Right atrium auricular region (tissue), 2 donors: ENCODE data around the gene UAP1L1. TPM values are rescaled to one million over a fixed set of nuclear protein-coding genes. Genes with fewer than 3 reads are reported as not detected.

ENCODE experiments used
- DNase-seq: peaks from one replicate; pipeline ENCODE4 v3.0.0-alpha.2; 2019; ENCODE audit warnings: low spot score
- H3K27ac ChIP-seq, 2 donors: fragments of 200-600 bp; sonication (generic); 1 replicate in 1 of 2; 2 replicates in 1 of 2; pipeline ENCODE4 v1.5.1; 2016 to 2019
- H3K27me3 ChIP-seq, 2 donors: fragments of 200-600 bp; sonication (generic); one replicate each; pipeline versions ENCODE4 v1.5.1 to v1.6.0; 2017 to 2019
- H3K36me3 ChIP-seq: fragments of 200-600 bp; sonication (generic); one replicate; pipeline ENCODE4 v1.5.1; 2016
- H3K4me1 ChIP-seq, 2 donors: fragments of 200-600 bp; sonication (generic); one replicate each; pipeline versions ENCODE4 v1.5.1 to v1.6.0; 2017 to 2019
- H3K4me3 ChIP-seq, 2 donors: fragments of 200-600 bp; sonication (generic); 1 replicate in 1 of 2; 2 replicates in 1 of 2; pipeline ENCODE4 v1.5.1; 2017 to 2019; ENCODE audit warnings: mild to moderate bottlenecking in 1 of 2, moderate library complexity in 1 of 2
- H3K9me3 ChIP-seq, 2 donors: fragments of 200-600 bp; sonication (generic); one replicate each; pipeline ENCODE4 v1.5.1; 2019
- CTCF ChIP-seq, 2 donors: fragments of 200-600 bp; sonication (generic); IDR thresholded peaks; one replicate each; pipeline ENCODE4 v1.5.1; 2019; ENCODE audit warnings: antibody characterized with exemption in 2 of 2
- total RNA-seq, 2 donors: library from RNA; depleted of rRNA; stranded (reverse); fragments of >200 nt; gene quantifications; one replicate each; pipeline ENCODE4 v1.1.0, GENCODE V29; 2016

The UAP1L1 gene
- total RNA-seq, 2 donors from 2014 or later = 4.3 to 6.3 TPM

- Histone ChIP-seq H3K36me3 (peaks cover 17% of the 10 kb centered on the region), H3K9me3 (no peaks in the 10 kb centered on the region), H3K27ac (no peak overlapping the region), H3K4me3 (no peak overlapping the region), H3K27me3 (no peaks in the 10 kb centered on the region), H3K4me1 (peaks cover 0 to 25% of the 10 kb centered on the region in 2 donors)
- no peak for TF ChIP-seq CTCF (IDR thresholded peaks at IDR 0.05)
- no peak for DNase-seq
Measured at GRCh38 chr9:137089232-137089947, 12.1 kb downstream of the UAP1L1 start.

GRCh38 chr9:137095664-137096517, 18.6 kb downstream of the UAP1L1 start:
- Histone ChIP-seq H3K4me3 (no peak overlapping the region), H3K36me3 (peaks cover 52% of the 10 kb centered on the region), H3K27me3 (no peaks in the 10 kb centered on the region), H3K27ac (no peak overlapping the region), H3K9me3 (no peaks in the 10 kb centered on the region), H3K4me1 (no peaks in the 10 kb centered on the region)
- TF ChIP-seq CTCF (IDR thresholded peaks at IDR 0.05) = peak in 1 of 2 donors; percentile 17
- no peak for DNase-seq

- no peaks in the 10 kb centered on the region for H3K27me3 ChIP-seq
- H3K9me3 ChIP-seq = no peaks in the 10 kb centered on the region
- no peaks in the 10 kb centered on the region for H3K4me1 ChIP-seq
- DNase-seq = no peak
- H3K4me3 ChIP-seq = no peak overlapping the region
- H3K27ac ChIP-seq = no peak overlapping the region
- no peak for TF ChIP-seq CTCF (IDR thresholded peaks at IDR 0.05)
- H3K36me3 ChIP-seq = peaks cover 62% of the 10 kb centered on the region
Measured at GRCh38 chr9:137096785-137097546, 19.6 kb downstream of the UAP1L1 start.

- no peak for DNase-seq
- Histone ChIP-seq H3K27me3 (no peaks in the 10 kb centered on the region), H3K9me3 (no peaks in the 10 kb centered on the region), H3K27ac (no peak overlapping the region), H3K4me3 (no peak overlapping the region), H3K4me1 (no peaks in the 10 kb centered on the region), H3K36me3 (peaks cover 61% of the 10 kb centered on the region)
- TF ChIP-seq CTCF (IDR thresholded peaks at IDR 0.05) = no peak
Measured at GRCh38 chr9:137097761-137098462, 20.6 kb downstream of the UAP1L1 start.

- no peaks in the 10 kb centered on the region for H3K9me3 ChIP-seq
- no peaks in the 10 kb centered on the region for H3K27me3 ChIP-seq
- H3K36me3 ChIP-seq = peaks cover 72% of the 10 kb centered on the region
- no peak overlapping the region for H3K27ac ChIP-seq
- H3K4me1 ChIP-seq = no peaks in the 10 kb centered on the region
- no peak for TF ChIP-seq CTCF (IDR thresholded peaks at IDR 0.05)
- no peak for DNase-seq
- H3K4me3 ChIP-seq = no peak overlapping the region
Measured at GRCh38 chr9:137099231-137099630, 21.9 kb downstream of the UAP1L1 start.
